GM21423 (cell line): ENCODE measurements around the gene TMEM115.
A peak's percentile ranks its signal among the peaks of the same experiment; 100 is the strongest.

Source experiments
- ATAC-seq: cut with Tn5 transposase; IDR thresholded peaks from one replicate; pipeline ENCODE4 v1.9.1; 2021; ENCODE audit warnings: mild to moderate bottlenecking, moderate library complexity; ENCODE audit not compliant: unreplicated experiment

Gene TMEM115

GRCh38 chr3:50378757-50379156 is 19.4 kb upstream of the TMEM115 start:
- ATAC-seq, result no peak

DNA sequence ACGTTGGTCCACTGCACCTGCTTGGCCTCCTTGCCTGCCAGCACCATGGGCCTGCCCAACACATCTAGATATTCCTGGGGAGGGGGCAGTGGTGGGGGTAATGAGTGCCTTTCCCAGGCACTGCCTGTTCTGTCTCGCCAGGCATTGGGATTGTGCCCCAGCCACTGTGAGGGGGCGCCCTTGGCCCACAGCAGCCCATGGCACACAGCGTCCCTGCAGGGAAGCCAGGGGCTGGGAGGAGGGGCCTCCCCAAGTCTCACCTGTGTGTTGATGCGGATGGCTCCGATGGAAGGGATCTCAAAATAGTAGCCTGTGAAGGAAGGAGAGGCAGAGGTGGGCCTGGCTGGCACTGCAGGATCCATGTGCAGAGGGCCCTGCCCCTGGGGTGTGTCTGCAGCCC is 18.7 kb upstream of the TMEM115 start:
- no peak for ATAC-seq

GRCh38 chr3:50375258-50375931 is 16.1 kb upstream of the TMEM115 start:
- ATAC-seq, result no peak

- ATAC-seq, result no peak
Observed at GRCh38 chr3:50374363-50375257, 15.3 kb upstream of the TMEM115 start.

GRCh38 chr3:50373146-50374051 is 14.1 kb upstream of the TMEM115 start:
- no peak for ATAC-seq

- ATAC-seq, result no peak
Observed at GRCh38 chr3:50372349-50372748, 13.0 kb upstream of the TMEM115 start.

DNA sequence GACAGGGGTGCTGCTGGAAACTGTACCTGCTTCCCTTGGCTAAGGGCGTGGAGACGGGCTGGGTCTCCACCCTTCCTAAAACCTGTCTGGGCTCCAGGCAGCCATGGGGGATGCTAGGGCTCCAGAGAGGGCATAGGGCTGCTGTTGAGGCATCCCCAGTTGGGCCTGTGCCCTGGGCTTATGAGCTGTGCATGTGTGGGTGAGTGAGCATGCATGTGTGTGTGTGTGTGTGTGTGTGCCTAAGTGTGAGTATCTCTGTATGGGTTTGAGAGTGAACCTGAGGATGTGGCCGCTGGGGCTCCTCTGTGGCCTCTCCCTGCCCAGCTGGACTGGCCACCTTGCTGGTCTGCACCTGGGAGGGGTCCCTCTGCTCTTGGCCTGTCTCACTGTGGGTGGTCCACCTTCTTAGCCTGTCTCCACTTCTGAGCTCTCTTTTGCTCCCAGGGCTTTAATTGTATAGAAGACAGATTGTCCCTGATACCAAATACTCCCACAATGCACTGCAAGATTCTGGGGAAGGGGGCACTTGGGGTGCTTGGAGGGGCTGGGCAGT is 11.9 kb upstream of the TMEM115 start:
- no peak for ATAC-seq

DNA sequence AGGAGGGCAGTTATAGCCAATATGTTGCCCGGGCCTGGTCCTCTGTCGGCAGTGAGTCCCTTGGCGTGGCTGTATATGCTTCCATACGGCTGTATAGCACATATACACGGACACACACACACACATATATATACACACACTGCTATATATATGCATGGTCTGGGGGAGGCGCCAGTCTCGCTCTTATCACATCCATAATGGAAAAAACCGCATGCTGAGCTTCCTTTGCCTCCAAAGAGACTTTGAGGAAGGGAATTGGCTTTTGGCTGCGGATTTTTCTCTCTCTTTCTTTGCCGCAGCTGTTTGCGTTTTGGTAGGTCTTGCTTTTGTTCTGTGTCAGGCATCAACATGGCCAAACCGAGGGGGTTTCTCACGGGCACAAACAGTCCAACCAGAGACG is 11.3 kb upstream of the TMEM115 start:
- ATAC-seq, result no peak

DNA sequence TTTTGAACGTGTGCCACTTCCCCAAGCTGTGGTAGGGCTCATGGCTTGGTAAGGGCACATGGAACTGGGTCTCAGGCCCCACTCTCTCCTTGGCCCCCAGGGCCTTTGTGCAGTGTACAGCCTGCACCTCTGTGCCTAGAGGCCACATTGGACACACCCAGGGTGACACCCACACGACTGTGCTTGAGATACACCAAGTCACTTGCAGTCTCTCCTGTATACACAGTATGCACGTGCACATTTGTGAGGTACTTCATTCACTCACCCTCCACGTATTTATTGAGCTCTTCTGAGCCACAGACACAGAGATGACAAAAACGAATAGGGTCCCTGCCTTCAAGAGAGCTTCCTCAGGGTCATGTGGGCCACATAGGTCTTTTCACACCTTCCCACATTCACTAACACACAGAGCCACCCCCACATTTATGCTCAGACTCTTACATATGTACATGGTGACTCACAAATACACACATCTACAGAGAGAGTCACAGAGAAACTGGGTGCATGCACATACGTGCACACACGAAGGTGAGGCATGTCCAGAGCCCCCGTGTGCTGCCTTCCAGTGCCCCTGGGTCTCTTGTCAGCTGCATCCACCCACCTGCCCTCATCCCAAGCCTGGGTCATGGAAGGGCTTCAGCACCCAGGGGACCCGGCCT is 9.8 kb upstream of the TMEM115 start:
- ATAC-seq, result no peak

DNA sequence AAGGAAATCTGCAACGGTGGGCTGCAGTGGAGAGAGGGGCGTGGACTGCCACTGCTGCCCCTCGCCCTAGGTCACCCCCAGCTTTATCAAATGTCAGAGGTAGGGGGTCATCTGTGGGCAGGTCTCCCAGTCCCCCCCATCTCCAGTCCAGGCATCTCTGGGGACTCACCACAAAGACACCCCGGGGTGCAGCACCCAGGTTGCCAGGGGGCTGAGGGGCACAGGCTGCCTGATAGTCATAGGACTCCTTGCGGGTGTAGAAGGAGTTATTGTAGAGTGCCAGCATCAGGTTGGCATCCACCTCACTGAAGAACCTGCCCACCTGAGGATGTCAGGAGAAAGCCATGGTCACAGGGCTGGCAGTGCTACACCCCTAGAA is 6.5 kb upstream of the TMEM115 start:
- ATAC-seq, result no peak

DNA sequence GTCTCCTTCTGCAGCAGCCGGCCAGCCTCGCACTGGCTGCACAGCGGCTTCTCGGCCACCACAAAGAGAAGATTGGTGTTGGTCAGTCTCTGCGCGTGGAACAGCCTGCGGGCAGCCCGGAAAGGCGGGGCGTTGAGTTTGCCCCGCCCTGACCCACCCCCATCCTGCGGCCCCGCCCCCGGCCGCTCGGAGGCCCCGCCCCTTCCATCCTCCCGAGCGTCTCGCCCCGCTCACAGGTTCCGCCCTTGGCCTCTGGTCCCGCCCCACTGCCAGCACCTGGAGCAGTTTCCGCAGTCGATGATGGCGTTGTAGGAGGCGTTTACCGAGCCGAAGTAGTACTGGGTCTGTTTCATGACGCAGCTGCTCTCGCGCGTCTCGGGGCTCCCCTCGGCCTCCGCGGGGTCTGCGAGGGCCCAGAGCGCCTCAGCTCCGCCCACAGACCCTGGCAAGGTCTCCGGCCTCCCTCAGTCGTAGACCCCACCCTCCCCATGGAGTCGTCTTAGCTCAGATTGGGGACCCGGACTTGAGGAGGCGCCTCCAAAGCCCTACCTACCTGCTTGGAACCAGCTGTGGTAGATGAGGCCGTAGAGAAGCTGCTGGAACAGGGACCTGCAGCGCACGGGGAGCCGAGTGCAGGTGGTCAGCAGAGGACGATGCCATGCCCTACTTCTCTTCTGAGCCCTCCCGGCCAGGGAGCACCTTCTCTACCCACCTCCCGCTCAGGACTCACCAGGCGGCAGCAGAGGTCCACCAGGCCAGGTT is 5.9 kb upstream of the TMEM115 start:
- peak; percentile 93 for ATAC-seq

DNA sequence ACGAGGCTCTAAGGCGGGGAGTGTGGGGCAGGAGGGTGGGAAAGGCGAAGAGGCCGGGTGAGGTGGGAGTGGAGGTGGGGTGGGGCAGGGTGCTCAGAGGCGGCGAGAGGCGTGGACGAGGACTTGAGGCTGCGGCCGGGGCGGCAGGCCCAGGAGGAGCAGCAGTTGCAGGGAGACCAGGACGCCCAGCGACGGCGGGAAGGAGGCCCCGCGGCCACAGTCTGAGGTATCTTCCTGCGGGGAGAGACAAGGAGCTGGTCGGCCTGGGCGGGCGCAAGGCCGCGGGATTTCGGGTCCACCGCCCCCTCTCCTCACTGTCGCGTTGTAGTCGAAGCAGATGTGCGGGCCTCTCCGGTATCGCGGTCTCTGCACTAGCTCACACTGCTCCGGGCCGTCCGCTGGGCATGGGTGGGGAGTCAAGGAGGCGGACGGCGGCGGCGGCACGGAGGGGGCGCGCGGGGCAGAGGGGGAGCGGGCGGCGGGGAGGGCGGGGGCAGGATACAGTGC is 5.3 kb upstream of the TMEM115 start:
- ATAC-seq, result peak; percentile 11

DNA sequence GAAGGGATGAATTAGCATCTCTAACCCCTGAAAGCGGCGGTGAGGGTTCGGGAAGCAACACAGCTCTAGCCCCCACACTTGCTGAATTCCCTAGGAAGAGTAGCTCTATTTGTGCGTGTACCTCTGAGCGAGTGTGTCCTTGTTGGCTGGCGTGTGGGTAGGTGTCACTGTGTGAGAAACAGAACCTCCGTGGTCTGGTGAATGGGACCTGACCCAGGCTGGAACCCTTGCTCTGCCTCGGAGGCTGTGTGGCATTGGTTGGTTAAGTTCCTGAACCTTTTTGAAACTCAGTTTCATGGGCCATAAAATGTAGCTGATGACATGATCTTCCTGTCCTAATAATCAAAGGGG is 414 bp upstream of the TMEM115 start:
- no peak for ATAC-seq

- no peak for ATAC-seq
Observed at GRCh38 chr3:50358355-50358910, 888 bp downstream of the TMEM115 start.

- no peak for ATAC-seq
Observed at GRCh38 chr3:50357481-50357880, 1.8 kb downstream of the TMEM115 start.

- ATAC-seq, result no peak
Observed at GRCh38 chr3:50356553-50356952, 2.8 kb downstream of the TMEM115 start.

- ATAC-seq, result no peak
Observed at GRCh38 chr3:50355829-50356552, 3.3 kb downstream of the TMEM115 start.

DNA sequence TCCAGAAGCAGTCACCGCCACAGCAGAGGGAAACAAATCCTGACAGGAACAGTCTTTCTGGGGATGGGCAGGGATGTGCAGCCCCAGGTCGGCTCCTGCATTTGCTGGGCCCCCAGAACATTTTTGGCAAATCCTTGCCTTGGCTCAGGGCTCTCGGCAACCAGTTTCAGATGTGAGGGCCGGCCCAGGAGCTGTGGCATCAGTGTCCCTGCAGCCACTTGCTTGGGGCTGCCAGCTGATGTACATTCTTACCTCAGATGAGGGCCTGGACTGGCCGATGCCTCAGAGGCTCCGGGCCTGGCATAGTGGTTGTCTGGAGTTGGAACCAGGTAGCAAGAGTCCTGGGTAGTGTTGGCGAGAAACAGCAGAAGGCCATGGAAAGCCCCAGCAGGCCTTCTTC is 4.5 kb downstream of the TMEM115 start:
- no peak for ATAC-seq
